Fibroblast of skin of back (primary cell): ENCODE measurements around the gene KLF3. TPM values are rescaled to one million over a fixed set of nuclear protein-coding genes. Genes with fewer than 3 reads are reported as not detected.
"Not testable (repeated sequence)": the region's sequence is repeated elsewhere in the genome, so short reads cannot be mapped to it uniquely, and the experiment has no call there.

Experiments used
- DNase-seq: peaks from one replicate; pipeline ENCODE4 v3.0.0-alpha.2; 2013
- polyA plus RNA-seq, 2 experiments: library from polyadenylated mRNA; unstranded; fragments of 120-200 nt; gene quantifications; one replicate each; pipeline ENCODE4 v1.2.1, GENCODE V29; 2013; ENCODE audit not compliant: insufficient read length in 2 of 2

The KLF3 gene
- polyA plus RNA-seq (2013, experiment 1 of 2; ENCODE audit: insufficient read length) = 23.8 TPM
- polyA plus RNA-seq (2013, experiment 2 of 2; ENCODE audit: insufficient read length) = 26.1 TPM

GRCh38 chr4:38663801-38664705, at the start of gene KLF3:
TSS of gene KLF3 (plus strand) at chr4:38664199. CDS start at chr4:38680626, 16,427 bp downstream.
- peak; percentile 93 for DNase-seq

- no peak for DNase-seq
Measured at GRCh38 chr4:38614231-38614630, 49.8 kb upstream of the KLF3 start.

GRCh38 chr4:38615847-38616246, 48.2 kb upstream of the KLF3 start:
- DNase-seq = no peak

- DNase-seq = no peak
Measured at GRCh38 chr4:38618505-38618904, 45.5 kb upstream of the KLF3 start.

GRCh38 chr4:38619316-38619715, 44.7 kb upstream of the KLF3 start:
- DNase-seq = no peak

GRCh38 chr4:38620065-38620464, 43.9 kb upstream of the KLF3 start:
- no peak for DNase-seq

GRCh38 chr4:38620527-38621027, 43.4 kb upstream of the KLF3 start:
- DNase-seq = no peak

- no peak for DNase-seq
Measured at GRCh38 chr4:38621028-38621684, 42.8 kb upstream of the KLF3 start.

GRCh38 chr4:38621831-38622230, 42.2 kb upstream of the KLF3 start:
- no peak for DNase-seq

- not testable (repeated sequence) for DNase-seq
Measured at GRCh38 chr4:38622340-38622739, 41.7 kb upstream of the KLF3 start.

- DNase-seq = no peak
Measured at GRCh38 chr4:38623260-38623659, 40.7 kb upstream of the KLF3 start.

GRCh38 chr4:38624311-38624710, 39.7 kb upstream of the KLF3 start:
- DNase-seq = no peak

GRCh38 chr4:38625508-38625907, 38.5 kb upstream of the KLF3 start:
- DNase-seq = no peak

GRCh38 chr4:38626901-38627444, 37.0 kb upstream of the KLF3 start:
- not testable (repeated sequence) for DNase-seq

- DNase-seq = no peak
Measured at GRCh38 chr4:38630519-38630918, 33.5 kb upstream of the KLF3 start.

- DNase-seq = no peak
Measured at GRCh38 chr4:38634047-38634759, 29.8 kb upstream of the KLF3 start.

- DNase-seq = no peak
Measured at GRCh38 chr4:38639242-38639641, 24.8 kb upstream of the KLF3 start.

- DNase-seq = no peak
Measured at GRCh38 chr4:38641811-38642210, 22.2 kb upstream of the KLF3 start.

GRCh38 chr4:38644201-38644600, 19.8 kb upstream of the KLF3 start:
- no peak for DNase-seq

GRCh38 chr4:38647101-38647819, 16.7 kb upstream of the KLF3 start:
- DNase-seq = no peak

- DNase-seq = no peak
Measured at GRCh38 chr4:38650133-38650532, 13.9 kb upstream of the KLF3 start.

GRCh38 chr4:38654273-38654672, 9.7 kb upstream of the KLF3 start:
- no peak for DNase-seq
